ENCODE measurements around the gene HMOX2.
A peak's percentile ranks its signal among the peaks of the same experiment; 100 is the strongest.

The HMOX2 gene

DNA sequence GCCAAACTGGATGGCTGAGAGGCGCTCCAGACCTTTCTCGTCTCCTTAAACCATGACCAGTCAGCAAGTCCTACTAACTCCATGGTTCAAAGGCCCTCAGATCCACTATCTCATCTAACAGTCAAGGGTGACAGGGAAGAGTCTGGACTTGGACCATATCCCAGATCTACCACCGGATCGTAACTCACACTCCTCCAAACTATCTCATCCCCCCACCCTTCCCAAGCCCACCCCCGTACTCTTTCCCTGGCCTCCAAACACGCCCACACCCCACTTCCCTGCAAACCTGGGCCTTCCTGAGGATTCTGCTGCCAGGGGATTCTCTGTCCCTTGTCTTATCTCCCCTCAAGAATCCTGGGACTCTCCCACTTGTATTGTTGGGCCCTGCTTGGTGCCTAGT, 57.3 kb downstream of the HMOX2 start:
- peaks cover 12% of the 10 kb centered on the region for H3K36me3 Mint-ChIP-seq
- no peaks in the 10 kb centered on the region for H3K9me3 Mint-ChIP-seq
- H3K27ac Mint-ChIP-seq, result no peak overlapping the region
- H3K27me3 Mint-ChIP-seq, result no peaks in the 10 kb centered on the region
- ATAC-seq (ENCODE audit: low read depth) (no peak), DNase-seq (ENCODE audit: low spot score in 2 of 2) (no peak)
- no peak overlapping the region for H3K4me3 Mint-ChIP-seq
- H3K4me1 Mint-ChIP-seq, result peaks cover 42% of the 10 kb centered on the region

DNA sequence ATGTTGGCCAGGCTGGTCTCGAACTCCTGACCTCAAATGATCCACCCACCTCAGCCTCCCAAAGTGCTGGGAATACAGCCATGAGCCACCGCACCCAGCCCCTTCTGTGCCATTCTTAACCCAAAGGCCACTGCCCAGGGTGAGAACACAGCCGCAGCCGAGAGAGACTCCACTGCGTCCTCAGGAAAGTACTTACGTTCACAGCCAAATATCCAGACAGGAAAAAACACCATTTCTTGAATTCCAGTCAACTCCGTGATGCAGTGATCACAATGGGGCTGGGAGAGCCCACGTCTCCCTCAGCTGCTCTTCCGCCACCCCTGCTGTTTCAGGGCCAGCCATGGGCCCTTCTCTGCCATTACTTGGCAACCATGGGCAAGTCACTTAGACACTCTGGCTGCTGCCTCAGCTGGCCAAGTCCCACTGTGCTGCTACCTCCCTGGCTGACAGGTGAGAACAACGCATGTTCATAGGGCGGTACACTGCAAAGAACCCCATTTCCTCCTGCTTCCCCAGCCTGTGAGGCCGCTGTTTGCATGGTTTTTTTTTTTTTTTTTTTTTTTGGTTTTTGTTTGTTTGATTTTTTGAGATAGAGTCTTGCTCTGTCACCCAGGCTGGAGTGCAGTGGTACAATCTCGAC, 58.1 kb downstream of the HMOX2 start:
- ATAC-seq (ENCODE audit: low read depth) (no peak), DNase-seq (ENCODE audit: low spot score in 2 of 2) (no peak)
- Mint-ChIP-seq H3K9me3 (no peaks in the 10 kb centered on the region), H3K4me3 (no peak overlapping the region), H3K4me1 (peaks cover 37% of the 10 kb centered on the region), H3K27me3 (no peaks in the 10 kb centered on the region), H3K36me3 (peaks cover 13% of the 10 kb centered on the region), H3K27ac (no peak overlapping the region)

DNA sequence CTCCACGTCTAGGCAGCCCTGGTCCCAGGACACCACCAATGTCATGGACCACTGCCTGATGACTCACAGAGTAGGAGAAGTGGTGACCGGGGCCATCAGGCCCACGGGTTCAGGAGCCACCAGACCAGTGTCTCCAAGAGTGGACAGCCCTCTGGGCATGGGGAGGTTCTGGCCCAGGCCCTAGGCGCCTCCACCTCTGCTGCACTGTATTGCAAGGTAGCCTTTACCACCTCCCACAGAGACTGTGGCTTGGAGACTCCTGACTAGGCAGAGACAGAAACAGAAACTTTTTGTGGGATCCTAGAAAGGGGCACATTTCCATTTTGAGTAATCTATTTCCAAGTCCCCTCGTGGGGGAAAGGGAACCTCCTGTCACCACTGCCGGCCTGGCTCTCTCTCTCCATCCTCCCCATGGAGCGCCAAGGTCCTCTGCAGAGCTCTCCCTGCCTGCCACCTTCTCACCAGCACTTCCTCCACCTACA, 59.5 kb downstream of the HMOX2 start:
- peaks cover 4% of the 10 kb centered on the region for H3K9me3 Mint-ChIP-seq
- no peak overlapping the region for H3K4me3 Mint-ChIP-seq
- peaks cover 2% of the 10 kb centered on the region for H3K27me3 Mint-ChIP-seq
- ATAC-seq (ENCODE audit: low read depth) (no peak), DNase-seq (ENCODE audit: low spot score in 2 of 2) (no peak)
- peaks cover 18% of the 10 kb centered on the region for H3K36me3 Mint-ChIP-seq
- peaks cover 29% of the 10 kb centered on the region for H3K4me1 Mint-ChIP-seq
- H3K27ac Mint-ChIP-seq, result no peak overlapping the region

DNA sequence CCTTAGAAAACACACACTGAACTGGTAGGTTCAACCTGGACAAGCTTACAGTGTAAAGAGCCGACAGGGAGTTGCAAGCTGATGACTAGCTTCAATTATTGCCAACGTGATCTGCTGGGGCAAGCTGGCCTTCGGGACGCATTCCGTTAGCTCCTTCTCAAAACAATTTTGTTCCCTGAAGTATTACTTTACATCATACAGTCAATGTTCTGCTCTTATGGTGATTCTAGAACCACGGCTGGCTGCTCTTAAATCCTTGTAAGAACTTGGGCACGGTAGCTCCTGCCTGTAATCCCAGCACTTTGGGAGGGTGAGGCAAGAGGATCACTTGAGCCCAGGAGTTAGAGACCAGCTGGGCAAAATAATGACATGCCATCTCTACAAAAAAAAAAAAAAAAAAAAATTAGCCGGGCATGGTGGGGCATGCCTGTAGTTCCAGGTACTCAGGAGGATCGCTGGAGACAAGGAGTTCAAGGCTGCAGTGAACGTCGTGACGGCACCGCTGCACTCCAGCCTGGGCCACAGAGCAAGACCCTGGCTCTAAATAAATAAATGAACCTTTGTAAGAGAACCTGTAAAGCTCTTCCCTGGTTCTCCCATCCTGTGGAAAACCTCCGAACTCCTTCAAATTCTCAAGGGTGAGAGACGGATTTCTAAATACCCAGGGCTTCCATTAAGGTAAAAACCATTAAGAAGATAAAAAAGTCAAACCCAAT, 60.4 kb downstream of the HMOX2 start:
- peak overlapping the region; percentile 72 for H3K4me3 Mint-ChIP-seq
- H3K27ac Mint-ChIP-seq, result peak overlapping the region; percentile 30
- no peak for ATAC-seq (ENCODE audit: low read depth)
- H3K27me3 Mint-ChIP-seq, result peaks cover 2% of the 10 kb centered on the region
- H3K9me3 Mint-ChIP-seq, result peaks cover 4% of the 10 kb centered on the region
- no peak for DNase-seq (ENCODE audit: low spot score in 2 of 2)
- H3K4me1 Mint-ChIP-seq, result peaks cover 29% of the 10 kb centered on the region
- H3K36me3 Mint-ChIP-seq, result peaks cover 17% of the 10 kb centered on the region

DNA sequence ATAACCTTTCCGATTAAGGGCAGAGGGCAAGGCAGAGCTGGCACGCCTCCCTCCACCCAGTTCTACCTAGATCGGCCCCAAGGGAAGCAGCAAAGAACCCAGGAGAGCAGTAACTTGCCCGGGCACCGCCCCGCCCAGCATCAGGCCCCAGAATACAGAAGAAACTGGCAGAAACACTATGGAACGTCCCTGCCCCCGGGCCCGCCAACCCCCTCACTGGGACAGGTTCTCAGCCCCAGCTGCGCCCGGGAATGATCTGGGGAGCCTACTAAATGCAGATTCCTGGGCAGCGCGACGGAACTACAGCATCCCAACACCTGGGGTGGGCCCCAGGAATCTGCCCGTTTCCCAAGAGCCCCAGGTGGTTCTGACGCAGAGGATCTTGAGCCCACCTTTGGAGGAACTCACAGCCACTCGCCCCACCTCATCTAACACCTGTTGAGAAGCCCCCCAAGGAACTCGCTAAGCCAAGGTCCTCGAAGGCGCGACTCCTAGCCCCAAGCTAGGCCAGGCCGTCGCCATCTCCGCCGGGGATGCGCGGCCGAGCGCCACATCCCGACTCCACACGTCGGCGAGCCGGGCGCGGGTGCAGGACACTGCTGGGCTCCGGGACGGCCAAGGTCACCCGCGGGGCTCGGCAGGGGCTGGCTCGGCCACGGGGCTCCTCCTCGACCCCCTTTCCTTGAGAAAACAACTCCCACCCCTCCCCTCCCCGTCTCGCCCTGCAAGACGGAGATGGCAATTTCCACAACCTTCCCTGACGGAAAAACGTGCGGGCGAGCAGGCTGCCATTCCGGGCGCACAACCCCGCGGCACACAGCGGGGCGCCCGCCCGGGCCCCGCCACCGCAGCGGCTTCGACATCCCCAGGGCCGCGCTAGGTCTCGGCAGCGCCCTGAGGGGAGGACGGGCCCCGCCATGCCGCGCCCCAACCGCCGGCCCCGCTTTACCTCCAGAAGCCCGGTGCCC, 61.5 kb downstream of the HMOX2 start:
- Mint-ChIP-seq H3K4me1 (peaks cover 25% of the 10 kb centered on the region), H3K27ac (peak overlapping the region; percentile 30), H3K27me3 (peaks cover 2% of the 10 kb centered on the region), H3K36me3 (peaks cover 12% of the 10 kb centered on the region), H3K4me3 (peak overlapping the region; percentile 72), H3K9me3 (peaks cover 4% of the 10 kb centered on the region)
- no peak for DNase-seq (ENCODE audit: low spot score in 2 of 2)
- ATAC-seq (ENCODE audit: low read depth), result peak; percentile 42

DNA sequence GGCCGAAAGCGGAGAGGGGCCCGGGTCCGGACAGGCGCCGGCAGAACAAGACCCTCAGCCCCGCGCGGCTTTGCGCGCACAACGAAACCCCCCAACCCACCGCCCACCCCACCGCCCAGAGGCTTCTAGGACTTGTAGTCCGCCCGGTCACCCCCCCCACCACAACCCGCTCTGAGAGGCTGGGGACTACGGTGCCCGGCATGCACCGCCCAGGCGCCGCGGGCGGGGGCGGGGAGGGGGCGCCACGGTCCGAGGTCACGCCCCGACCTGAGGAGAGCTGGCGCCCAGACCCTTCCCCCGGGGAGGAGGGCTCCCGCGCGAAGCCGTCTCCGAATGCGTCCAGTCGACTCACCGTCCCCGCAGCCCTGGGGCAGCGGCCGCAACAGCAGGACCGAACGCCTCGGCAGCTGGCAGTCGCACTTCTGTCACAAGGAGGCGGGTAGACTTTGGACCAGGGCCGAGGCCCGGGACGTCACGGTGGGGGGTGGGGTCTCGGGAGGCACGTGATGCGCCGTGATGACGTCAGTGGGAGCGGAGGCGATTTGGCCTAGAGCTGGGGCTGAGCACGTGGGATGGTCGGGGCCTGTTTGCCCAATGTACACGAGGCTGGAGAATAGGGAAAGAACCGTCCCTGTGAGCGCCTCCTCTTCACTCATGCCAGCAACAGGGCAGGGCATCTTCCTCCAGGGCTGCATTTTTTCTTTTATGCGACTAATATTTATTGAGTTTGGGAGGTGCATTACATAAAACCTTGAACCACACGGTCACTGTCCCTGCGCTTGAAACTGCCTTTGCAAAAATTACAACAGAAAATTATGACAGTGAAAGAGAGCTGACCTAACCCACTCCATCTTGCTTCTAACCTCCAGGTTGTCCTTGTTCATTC, 62.4 kb downstream of the HMOX2 start, which contains the start of gene CDIP1:
Gene CDIP1 (minus strand): TSS at position 424 of the 886 bp plus-strand sequence. CDS start 24,643 bp downstream, outside the sequence.
- Mint-ChIP-seq H3K27me3 (peaks cover 2% of the 10 kb centered on the region), H3K4me3 (peak within 1 kb of the TSS; percentile 72), H3K9me3 (peaks cover 4% of the 10 kb centered on the region), H3K27ac (peak within 1 kb of the TSS; percentile 69), H3K36me3 (peaks cover 12% of the 10 kb centered on the region), H3K4me1 (peaks cover 22% of the 10 kb centered on the region)
- ATAC-seq (ENCODE audit: low read depth) (peak; percentile 87), DNase-seq (ENCODE audit: low spot score in 2 of 2) (peak; percentile 92 to 94)

DNA sequence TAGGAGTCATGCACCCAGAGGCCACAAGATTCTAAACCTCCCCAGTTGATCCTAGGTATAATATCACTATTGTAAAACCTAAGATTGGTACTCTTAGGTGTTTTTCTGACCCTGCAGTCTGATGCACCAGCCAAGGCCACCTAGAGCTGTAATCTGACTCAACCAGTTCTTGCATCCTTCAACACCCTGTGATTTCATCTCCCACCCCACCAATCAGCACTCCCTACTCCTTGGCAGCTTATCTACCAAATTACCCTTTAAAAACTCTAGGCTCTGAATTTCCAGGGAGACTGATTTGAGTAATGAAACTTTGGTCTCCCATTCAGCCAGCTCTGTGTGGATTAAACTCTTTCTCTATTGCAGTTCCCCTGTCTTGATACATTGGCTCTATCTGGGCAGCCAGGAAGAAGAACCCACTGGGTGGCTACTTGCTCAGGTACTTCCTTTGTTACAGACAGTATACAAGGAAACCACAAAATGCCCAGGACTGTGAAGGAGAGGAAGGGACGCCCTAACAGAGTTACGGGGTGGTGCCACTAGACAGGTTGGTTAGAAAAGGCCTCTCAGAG, 63.6 kb downstream of the HMOX2 start:
- Mint-ChIP-seq H3K27ac (peak overlapping the region; percentile 67), H3K9me3 (peaks cover 4% of the 10 kb centered on the region), H3K4me1 (peaks cover 19% of the 10 kb centered on the region), H3K4me3 (no peak overlapping the region), H3K36me3 (peaks cover 8% of the 10 kb centered on the region), H3K27me3 (peaks cover 2% of the 10 kb centered on the region)
- ATAC-seq (ENCODE audit: low read depth) (no peak), DNase-seq (ENCODE audit: low spot score in 2 of 2) (no peak)

DNA sequence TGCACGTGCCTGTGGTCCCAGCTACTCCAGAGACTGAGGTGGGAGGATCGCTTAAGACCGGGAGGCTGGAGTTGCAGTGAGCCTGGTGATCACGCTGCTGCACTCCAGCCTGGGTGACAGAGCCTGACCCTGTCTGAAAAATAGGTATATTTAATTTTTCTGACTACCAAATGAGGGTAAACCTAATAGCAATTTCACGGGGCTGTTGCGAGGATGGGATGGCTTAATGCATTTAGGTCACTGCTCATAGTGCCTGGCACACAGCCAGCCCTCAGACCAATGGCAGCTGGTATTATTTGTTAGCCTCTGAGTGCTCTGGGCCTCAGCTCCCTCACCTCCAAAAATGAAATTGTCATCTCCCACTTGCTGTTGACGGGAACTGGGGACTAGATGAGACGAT, 68.3 kb downstream of the HMOX2 start:
- Mint-ChIP-seq H3K4me1 (peaks cover 7% of the 10 kb centered on the region), H3K36me3 (peaks cover 4% of the 10 kb centered on the region), H3K4me3 (no peak overlapping the region), H3K9me3 (peaks cover 4% of the 10 kb centered on the region), H3K27me3 (peaks cover 2% of the 10 kb centered on the region), H3K27ac (no peak overlapping the region)
- ATAC-seq (ENCODE audit: low read depth) (no peak), DNase-seq (ENCODE audit: low spot score in 2 of 2) (no peak)

DNA sequence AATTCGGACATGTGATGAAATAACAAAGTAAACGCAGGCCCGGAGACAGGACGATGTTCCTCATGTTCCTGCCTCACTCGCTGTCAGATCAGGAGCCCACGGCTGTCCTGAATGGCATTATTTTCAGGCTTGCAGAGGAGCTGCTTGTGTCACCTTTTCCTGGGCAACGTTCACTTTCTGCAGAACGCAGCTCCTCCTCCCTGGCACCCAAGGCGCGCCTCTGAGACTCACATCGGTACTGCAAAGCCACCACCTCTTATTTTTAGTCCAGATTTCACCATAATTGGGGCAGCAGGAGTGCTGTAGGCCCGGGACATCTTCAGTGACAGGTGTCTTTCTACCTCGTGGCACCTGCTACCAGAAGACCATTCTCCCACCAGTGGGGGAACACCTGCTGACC, 71.9 kb downstream of the HMOX2 start:
- no peak for ATAC-seq (ENCODE audit: low read depth)
- Mint-ChIP-seq H3K9me3 (no peaks in the 10 kb centered on the region), H3K27ac (no peak overlapping the region), H3K27me3 (no peaks in the 10 kb centered on the region), H3K36me3 (no peaks in the 10 kb centered on the region), H3K4me1 (peaks cover 9% of the 10 kb centered on the region), H3K4me3 (no peak overlapping the region)
- no peak for DNase-seq (ENCODE audit: low spot score in 2 of 2)

DNA sequence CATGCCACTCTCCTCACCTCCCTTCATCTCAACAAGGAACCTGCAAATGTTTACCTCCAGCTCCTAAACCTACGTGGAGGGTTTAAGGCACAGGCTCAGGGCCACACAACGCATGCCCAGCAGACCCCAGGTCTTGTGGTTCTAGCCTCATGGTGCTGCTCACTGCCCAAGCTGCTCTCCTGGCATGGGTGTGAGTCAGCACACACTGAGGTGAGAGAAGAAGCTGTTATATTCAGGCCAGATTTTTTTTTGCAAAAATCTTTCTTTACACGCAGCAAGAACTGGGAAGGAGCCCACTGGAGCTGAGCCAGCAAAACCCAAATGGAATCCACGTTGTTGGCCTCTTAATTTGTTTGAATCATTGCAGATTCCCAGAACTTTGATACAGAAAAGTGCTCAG, 74.4 kb downstream of the HMOX2 start:
- no peak for DNase-seq (ENCODE audit: low spot score in 2 of 2)
- Mint-ChIP-seq H3K9me3 (no peaks in the 10 kb centered on the region), H3K36me3 (no peaks in the 10 kb centered on the region), H3K27me3 (peaks cover 2% of the 10 kb centered on the region), H3K4me3 (no peak overlapping the region), H3K27ac (no peak overlapping the region), H3K4me1 (peaks cover 2% of the 10 kb centered on the region)
- no peak for ATAC-seq (ENCODE audit: low read depth)

DNA sequence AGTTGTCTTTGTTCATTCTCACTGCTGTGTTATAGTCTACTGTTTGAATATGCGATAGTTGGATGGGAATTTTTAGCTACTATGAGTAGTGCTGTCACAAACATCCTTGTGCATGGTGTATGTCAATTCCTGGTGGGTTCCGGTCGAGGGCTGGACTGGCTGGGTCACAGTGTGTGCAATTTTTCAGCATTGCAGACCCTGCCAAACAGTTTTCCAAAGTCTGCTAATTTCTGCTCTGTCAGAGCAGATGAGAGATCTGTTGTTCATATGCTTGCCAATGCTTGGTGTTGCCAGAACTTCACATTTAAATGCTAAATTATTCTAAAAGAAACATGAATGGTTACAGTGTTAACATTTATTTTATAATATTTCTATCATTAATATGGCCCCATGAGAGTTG, 76.3 kb downstream of the HMOX2 start:
- H3K9me3 Mint-ChIP-seq, result no peaks in the 10 kb centered on the region

DNA sequence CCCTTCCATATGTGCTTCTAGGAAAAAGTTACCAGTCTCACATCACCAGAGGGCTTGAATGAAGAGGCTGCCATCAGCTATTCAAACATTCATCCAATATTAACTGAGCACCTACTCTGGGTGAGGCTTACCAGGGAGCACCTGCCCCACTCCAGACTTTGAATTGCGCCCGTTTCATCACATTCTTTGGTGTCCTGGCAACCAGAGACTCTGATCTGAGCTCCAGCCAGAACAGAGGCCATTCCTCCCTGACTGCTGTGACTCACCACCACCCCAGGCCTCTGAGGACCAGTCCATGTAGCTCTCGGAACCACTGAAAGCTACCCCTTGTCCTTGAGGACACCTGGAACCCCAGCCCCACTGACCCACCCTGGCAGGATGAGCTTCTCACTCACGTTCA, 79.9 kb downstream of the HMOX2 start, which contains the start of gene C16orf96:
Gene C16orf96 (plus strand): TSS at position 229 of the 400 bp plus-strand sequence. CDS start 150 bp downstream, at position 379.
- ATAC-seq (ENCODE audit: low read depth), result no peak
- peaks cover 3% of the 10 kb centered on the region for H3K27me3 Mint-ChIP-seq
- no peak within 1 kb of the TSS for H3K4me3 Mint-ChIP-seq
- no peaks in the 10 kb centered on the region for H3K4me1 Mint-ChIP-seq
- no peaks in the 10 kb centered on the region for H3K9me3 Mint-ChIP-seq
- H3K27ac Mint-ChIP-seq, result no peak within 1 kb of the TSS
- H3K36me3 Mint-ChIP-seq, result no peaks in the 10 kb centered on the region
- DNase-seq (ENCODE audit: low spot score in 2 of 2), result no peak

More for the DNA sequence above, 76.3 kb downstream of the HMOX2 start:
- ATAC-seq (ENCODE audit: low read depth) (no peak), DNase-seq (ENCODE audit: low spot score in 2 of 2) (no peak)
- peaks cover 2% of the 10 kb centered on the region for H3K4me1 Mint-ChIP-seq
- H3K27ac Mint-ChIP-seq, result no peak overlapping the region
- no peak overlapping the region for H3K4me3 Mint-ChIP-seq
- H3K27me3 Mint-ChIP-seq, result peaks cover 3% of the 10 kb centered on the region
- no peaks in the 10 kb centered on the region for H3K36me3 Mint-ChIP-seq

DNA sequence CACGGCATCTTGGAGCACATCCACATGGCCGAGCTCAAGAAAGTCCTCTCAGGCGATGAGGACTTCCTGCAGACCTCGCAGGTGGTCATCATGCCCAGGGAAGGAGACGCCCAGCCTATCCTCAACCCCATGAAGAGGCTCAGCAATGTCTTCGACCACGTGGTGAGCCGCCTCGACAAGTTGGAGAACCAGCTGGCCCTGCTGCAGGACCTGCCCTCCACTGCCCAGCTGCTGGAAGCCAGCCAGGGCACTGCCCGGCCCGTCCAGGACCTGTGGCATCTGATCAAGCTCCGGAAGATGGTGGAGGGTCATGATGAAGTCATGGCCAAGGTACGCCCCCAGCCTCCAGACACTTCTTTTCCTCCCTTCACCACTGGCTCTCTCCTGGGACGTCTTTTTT, 80.4 kb downstream of the HMOX2 start:
- Mint-ChIP-seq H3K27me3 (peaks cover 3% of the 10 kb centered on the region), H3K4me3 (no peak overlapping the region), H3K9me3 (no peaks in the 10 kb centered on the region), H3K36me3 (no peaks in the 10 kb centered on the region), H3K4me1 (no peaks in the 10 kb centered on the region), H3K27ac (no peak overlapping the region)
- no peak for DNase-seq (ENCODE audit: low spot score in 2 of 2)
- no peak for ATAC-seq (ENCODE audit: low read depth)
